ENCODE results near the gene USH2A. TPM values are rescaled to one million over a fixed set of nuclear protein-coding genes. Genes with fewer than 3 reads are reported as not detected.

The USH2A gene
- total RNA-seq, 3 donors from 2014 or later: not detected

DNA sequence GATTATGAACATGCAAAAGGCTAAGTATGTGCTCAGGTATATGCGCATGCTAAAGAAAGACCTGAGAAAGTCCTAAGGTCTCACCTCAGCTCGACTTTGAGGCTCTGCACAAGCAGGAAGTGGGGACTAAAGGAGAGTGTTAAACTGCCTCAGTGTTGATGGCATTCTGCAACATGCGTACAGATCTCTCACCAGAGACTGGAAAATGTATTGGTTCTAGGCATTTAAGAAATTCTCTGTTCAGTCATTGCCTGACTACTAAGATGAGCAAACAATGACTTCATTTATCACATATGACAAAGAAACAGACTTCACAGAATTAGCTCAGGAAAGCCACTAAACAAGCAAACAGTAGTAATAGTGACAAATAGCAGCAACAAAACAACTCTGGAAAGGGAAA, 90.8 kb downstream of the USH2A start:
- Histone ChIP-seq H3K36me3 (no peaks in the 10 kb centered on the region), H3K9me3 (peaks cover 0 to 7% of the 10 kb centered on the region in 2 donors), H3K4me3 (no peak overlapping the region), H3K27ac (no peak overlapping the region), H3K4me1 (no peaks in the 10 kb centered on the region), H3K27me3 (no peaks in the 10 kb centered on the region)
- intact Hi-C loops (cut with DNase I; ENCODE audit: low total_unique reads): no loop called here
- TF ChIP-seq POLR2A (IDR thresholded peaks at IDR 0.05): no peak
- TF ChIP-seq POLR2AphosphoS5 (IDR thresholded peaks at IDR 0.05): no peak
- TF ChIP-seq, protein P1, sequence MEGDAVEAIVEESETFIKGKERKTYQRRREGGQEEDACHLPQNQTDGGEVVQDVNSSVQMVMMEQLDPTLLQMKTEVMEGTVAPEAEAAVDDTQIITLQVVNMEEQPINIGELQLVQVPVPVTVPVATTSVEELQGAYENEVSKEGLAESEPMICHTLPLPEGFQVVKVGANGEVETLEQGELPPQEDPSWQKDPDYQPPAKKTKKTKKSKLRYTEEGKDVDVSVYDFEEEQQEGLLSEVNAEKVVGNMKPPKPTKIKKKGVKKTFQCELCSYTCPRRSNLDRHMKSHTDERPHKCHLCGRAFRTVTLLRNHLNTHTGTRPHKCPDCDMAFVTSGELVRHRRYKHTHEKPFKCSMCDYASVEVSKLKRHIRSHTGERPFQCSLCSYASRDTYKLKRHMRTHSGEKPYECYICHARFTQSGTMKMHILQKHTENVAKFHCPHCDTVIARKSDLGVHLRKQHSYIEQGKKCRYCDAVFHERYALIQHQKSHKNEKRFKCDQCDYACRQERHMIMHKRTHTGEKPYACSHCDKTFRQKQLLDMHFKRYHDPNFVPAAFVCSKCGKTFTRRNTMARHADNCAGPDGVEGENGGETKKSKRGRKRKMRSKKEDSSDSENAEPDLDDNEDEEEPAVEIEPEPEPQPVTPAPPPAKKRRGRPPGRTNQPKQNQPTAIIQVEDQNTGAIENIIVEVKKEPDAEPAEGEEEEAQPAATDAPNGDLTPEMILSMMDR (IDR thresholded peaks at IDR 0.05): no peak
- no peak for DNase-seq (ENCODE audit: low spot score in 2 of 2)

DNA sequence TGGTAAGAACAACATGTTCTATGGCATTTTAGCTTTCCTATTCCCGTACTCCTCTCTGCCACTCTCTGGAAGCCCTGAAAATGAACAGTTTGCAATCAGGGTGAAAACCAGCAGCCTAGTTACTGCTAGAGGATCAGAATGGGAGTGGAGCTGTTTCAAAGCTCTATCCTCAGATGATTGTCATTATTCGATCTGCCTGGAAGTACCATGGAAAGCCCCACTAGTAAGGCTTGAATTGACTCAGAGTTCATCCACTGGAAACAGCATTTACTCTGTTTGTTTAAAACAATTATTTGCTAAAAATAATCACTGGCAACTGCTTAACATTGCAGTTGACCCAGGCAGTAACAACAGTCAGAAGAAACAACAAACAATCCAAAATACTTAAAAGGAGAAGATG, 91.2 kb downstream of the USH2A start:
- no peak overlapping the region for H3K27ac ChIP-seq
- H3K4me3 ChIP-seq: no peak overlapping the region
- H3K4me1 ChIP-seq: no peaks in the 10 kb centered on the region
- TF ChIP-seq POLR2AphosphoS5 (IDR thresholded peaks at IDR 0.05): no peak
- TF ChIP-seq POLR2A (IDR thresholded peaks at IDR 0.05): no peak
- TF ChIP-seq, protein P1 (IDR thresholded peaks at IDR 0.05): no peak
- H3K9me3 ChIP-seq: peaks cover 0 to 7% of the 10 kb centered on the region in 2 donors
- H3K36me3 ChIP-seq: no peaks in the 10 kb centered on the region
- H3K27me3 ChIP-seq: no peaks in the 10 kb centered on the region
- no peak for DNase-seq (ENCODE audit: low spot score in 2 of 2)
- intact Hi-C loops (cut with DNase I; ENCODE audit: low total_unique reads): no loop called here

DNA sequence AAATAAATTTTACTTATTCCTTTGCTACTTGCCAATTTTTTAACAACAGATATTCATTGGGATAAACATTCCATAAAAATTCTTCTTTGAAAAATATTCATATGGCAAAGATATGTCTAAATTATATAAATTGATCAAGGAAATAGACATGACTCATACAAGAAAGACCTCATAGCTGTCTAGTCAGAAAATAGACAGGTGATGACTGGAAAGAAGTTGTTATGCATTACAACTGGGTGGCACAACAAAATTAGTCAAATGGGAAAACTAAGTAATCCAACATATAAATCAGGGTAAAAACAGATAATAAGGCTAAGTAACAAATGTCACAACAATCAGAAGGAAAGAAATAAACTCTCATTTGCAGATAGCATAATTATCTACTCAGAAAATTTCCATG, 92.0 kb downstream of the USH2A start:
- H3K4me1 ChIP-seq: no peaks in the 10 kb centered on the region
- H3K27me3 ChIP-seq: no peaks in the 10 kb centered on the region
- intact Hi-C loops (cut with DNase I; ENCODE audit: low total_unique reads): no loop called here
- no peak overlapping the region for H3K4me3 ChIP-seq
- H3K36me3 ChIP-seq: no peaks in the 10 kb centered on the region
- no peak overlapping the region for H3K27ac ChIP-seq
- TF ChIP-seq, protein P1 (IDR thresholded peaks at IDR 0.05): no peak
- no peak for TF ChIP-seq POLR2A (IDR thresholded peaks at IDR 0.05)
- peaks cover 0 to 7% of the 10 kb centered on the region in 2 donors for H3K9me3 ChIP-seq
- no peak for DNase-seq (ENCODE audit: low spot score in 2 of 2)

DNA sequence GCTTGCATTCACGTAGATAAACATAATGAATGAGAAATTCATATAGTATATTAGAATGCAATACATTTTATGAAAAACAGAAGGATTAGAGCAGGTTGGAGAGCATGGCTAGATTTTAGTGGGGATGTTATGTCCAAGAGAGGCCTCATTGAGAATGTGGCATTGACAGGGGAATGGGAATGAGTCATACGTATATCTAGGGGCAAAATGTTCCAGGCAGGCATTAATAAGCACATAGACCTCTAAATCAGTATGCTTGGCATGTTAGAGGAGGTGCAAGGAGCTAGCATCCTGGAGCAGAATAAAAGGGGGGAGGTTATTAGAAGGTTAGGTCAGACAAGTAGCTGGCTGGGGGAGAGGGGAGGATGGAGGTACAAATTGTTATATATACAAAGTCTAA, 93.0 kb downstream of the USH2A start:
- DNase-seq (ENCODE audit: low spot score in 2 of 2): no peak
- Histone ChIP-seq H3K27me3 (no peaks in the 10 kb centered on the region), H3K9me3 (peaks cover 0 to 7% of the 10 kb centered on the region in 2 donors), H3K27ac (no peak overlapping the region), H3K36me3 (no peaks in the 10 kb centered on the region), H3K4me3 (no peak overlapping the region), H3K4me1 (no peaks in the 10 kb centered on the region)
- intact Hi-C loops (cut with DNase I; ENCODE audit: low total_unique reads): no loop called here
- TF ChIP-seq POLR2A (IDR thresholded peaks at IDR 0.05) (no peak), POLR2AphosphoS5 (IDR thresholded peaks at IDR 0.05) (no peak)

DNA sequence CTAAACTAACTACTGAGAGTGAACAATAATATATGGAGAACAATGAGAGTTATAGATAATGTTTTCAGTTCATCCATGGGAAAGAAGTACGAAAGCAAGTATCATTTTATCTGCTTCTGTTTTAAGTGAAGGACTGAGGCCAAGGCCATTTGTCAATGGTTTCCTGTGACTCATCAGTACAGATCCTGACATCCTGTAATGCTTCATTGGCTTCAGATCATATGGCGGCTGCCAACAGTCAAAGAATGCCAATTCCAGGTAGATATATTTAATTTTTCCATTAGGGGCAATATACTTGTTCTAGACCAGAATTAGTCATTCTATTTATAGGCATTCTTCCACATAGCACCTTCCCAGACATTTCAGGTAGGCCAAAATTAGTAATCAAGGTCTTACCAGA, 97.3 kb downstream of the USH2A start:
- H3K27ac ChIP-seq: no peak overlapping the region
- H3K4me3 ChIP-seq: no peak overlapping the region
- no peaks in the 10 kb centered on the region for H3K36me3 ChIP-seq
- no peaks in the 10 kb centered on the region for H3K4me1 ChIP-seq
- no peaks in the 10 kb centered on the region for H3K27me3 ChIP-seq
- no peak for DNase-seq (ENCODE audit: low spot score in 2 of 2)
- intact Hi-C loops (cut with DNase I; ENCODE audit: low total_unique reads): no loop called here
- TF ChIP-seq POLR2A (IDR thresholded peaks at IDR 0.05): no peak
- TF ChIP-seq, protein P1 (IDR thresholded peaks at IDR 0.05): no peak
- TF ChIP-seq POLR2AphosphoS5 (IDR thresholded peaks at IDR 0.05): no peak
- no peaks in the 10 kb centered on the region for H3K9me3 ChIP-seq

DNA sequence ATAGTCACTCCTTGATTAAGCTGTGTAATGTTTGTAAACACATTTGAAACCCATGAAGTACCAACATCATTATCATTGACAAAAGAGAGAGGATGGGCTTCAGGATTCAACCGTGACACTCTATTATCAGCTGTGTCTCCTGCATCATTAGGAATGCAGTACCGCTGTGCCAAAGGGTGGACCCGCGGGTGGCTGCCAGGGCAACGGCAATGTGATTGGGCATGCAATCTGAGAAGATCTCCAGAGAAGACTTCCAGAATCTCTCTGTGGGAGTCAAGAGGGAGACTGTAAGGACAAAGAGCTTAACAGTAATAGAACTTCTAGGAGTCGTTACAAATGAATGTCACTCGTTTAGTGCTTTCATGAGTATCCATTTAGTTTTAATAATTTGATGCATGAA, 97.9 kb downstream of the USH2A start:
- H3K4me1 ChIP-seq: no peaks in the 10 kb centered on the region
- intact Hi-C loops (cut with DNase I; ENCODE audit: low total_unique reads): no loop called here
- DNase-seq (ENCODE audit: low spot score in 2 of 2): no peak
- TF ChIP-seq POLR2A (IDR thresholded peaks at IDR 0.05): no peak
- no peaks in the 10 kb centered on the region for H3K9me3 ChIP-seq
- no peak overlapping the region for H3K4me3 ChIP-seq
- H3K36me3 ChIP-seq: no peaks in the 10 kb centered on the region
- no peaks in the 10 kb centered on the region for H3K27me3 ChIP-seq
- no peak overlapping the region for H3K27ac ChIP-seq

All from breast epithelium (tissue), 4 donors.